ENCODE measurements around the gene ZBTB7B. TPM values are rescaled to one million over a fixed set of nuclear protein-coding genes. Genes with fewer than 3 reads are reported as not detected.

ZBTB7B gene
- total RNA-seq, 1 experiment from 2014 or later, result 38.3 TPM

GRCh38 chr1:155044812-155045657, 42.4 kb downstream of the ZBTB7B start:
- DNase-seq, result peak; percentile 87
- no peaks in the 10 kb centered on the region for H3K9me3 ChIP-seq (ENCODE audit: control insufficient read depth, low read depth, low read length)
- Mint-ChIP-seq H3K27me3 (ENCODE audit: low read depth) (peaks cover 19% of the 10 kb centered on the region), H3K9me3 (no peaks in the 10 kb centered on the region; a peak in 1 of 5 replicates), H3K36me3 (ENCODE audit: insufficient read depth in 1 of 3, low read depth in 3 of 3) (no peaks in the 10 kb centered on the region; a peak in 2 of 7 replicates), H3K4me1 (peaks cover 22 to 46% of the 10 kb centered on the region in 2 experiments), H3K27ac (peak overlapping the region in 2 of 3 experiments; percentile 71 to 75; a peak in 3 of 7 replicates), H3K4me3 (peak overlapping the region in 1 of 2 experiments; percentile 56; a peak in 2 of 5 replicates)
- H2BK20ac ChIP-seq (ENCODE audit: low read depth, low read length, poor library complexity, severe bottlenecking), result no peak overlapping the region
- peak; percentile 84 for TF ChIP-seq CTCF (conservative IDR thresholded peaks at IDR 0.05)
- H3K27ac ChIP-seq (ENCODE audit: insufficient read length, low read depth, low read length), result no peak overlapping the region
- H3K23me2 ChIP-seq (ENCODE audit: insufficient read length, low read depth, low read length, poor library complexity, severe bottlenecking), result no peaks in the 10 kb centered on the region
- H2AK5ac ChIP-seq (ENCODE audit: insufficient read length, low read length), result no peak overlapping the region
- no peak overlapping the region for H2BK120ac ChIP-seq (ENCODE audit: low read depth, low read length, poor library complexity, severe bottlenecking)
- WGBS (ENCODE audit: extremely low coverage, insufficient read length, low lambda C conversion rate), result no CpG with 5 or more reads among the region's 7 CpGs
- no peak overlapping the region for H4K5ac ChIP-seq (ENCODE audit: insufficient read length, low read depth, low read length)
- no peak overlapping the region for H2BK5ac ChIP-seq (ENCODE audit: insufficient read length, low read length)
- no peak overlapping the region for H3K23ac ChIP-seq (ENCODE audit: insufficient read length, low read depth, low read length)
- H3K56ac ChIP-seq (ENCODE audit: insufficient read length, low read depth, low read length), result no peak overlapping the region
- no peak overlapping the region for H2BK12ac ChIP-seq (ENCODE audit: insufficient read length, low read depth, low read length)
- no peak overlapping the region for H4K91ac ChIP-seq (ENCODE audit: insufficient read length, low read depth, low read length)
- no peak overlapping the region for H3K4ac ChIP-seq (ENCODE audit: low read depth, low read length)
- no peaks in the 10 kb centered on the region for H3K27me3 ChIP-seq (ENCODE audit: insufficient read depth, low read length)
- H3K4me2 ChIP-seq (ENCODE audit: insufficient read depth, insufficient read length, low read length), result no peak overlapping the region
- H4K20me1 ChIP-seq (ENCODE audit: control insufficient read depth, insufficient read depth, insufficient read length), result peaks cover 2% of the 10 kb centered on the region
- H3K79me1 ChIP-seq (ENCODE audit: insufficient read depth, low read depth, low read length, poor library complexity, severe bottlenecking), result no peaks in the 10 kb centered on the region
- H4K8ac ChIP-seq (replicated peaks; ENCODE audit: insufficient read length, low read depth, low read length), result no peak overlapping the region
- no peaks in the 10 kb centered on the region for H3K79me2 ChIP-seq (ENCODE audit: insufficient read depth, low read length)
- H3K18ac ChIP-seq (ENCODE audit: insufficient read length, low read depth, low read length), result no peak overlapping the region
- no peak overlapping the region for H2AFZ ChIP-seq (ENCODE audit: low read length)
- no peak overlapping the region for H3K14ac ChIP-seq (ENCODE audit: insufficient read depth, low read length)
- H3K4me1 ChIP-seq (ENCODE audit: insufficient read depth, low read length), result no peaks in the 10 kb centered on the region; the same call in 1 of the 2 replicates
- no peak overlapping the region for H3T11ph ChIP-seq (ENCODE audit: low read length)
- H2BK15ac ChIP-seq (ENCODE audit: low read depth, low read length), result no peak overlapping the region
- H3K9ac ChIP-seq (ENCODE audit: extremely low read depth, insufficient read length, low read length), result no peak overlapping the region
